T47D (cell line): ENCODE results near the gene SHROOM3.

ENCODE experiments used
- DNase-seq, 2 experiments: peaks; one replicate each; pipeline versions ENCODE4 v3.0.0 to v3.0.0-alpha.2; 2011 to 2012; ENCODE audit warnings: low read depth in 1 of 2, low spot score in 1 of 2
- JUND ChIP-seq: IDR thresholded peaks from 2 replicates; pipeline ENCODE4 v1.6.1; 2012; ENCODE audit warnings: low read depth
- in situ Hi-C: cut with HindIII; loops from 2 replicates; pipeline ENCODE4 v1.10.0; 2016; ENCODE audit warnings: low sequenced_read_pairs, low pct_unique_long_range_greater_than_20kb

Gene SHROOM3

DNA sequence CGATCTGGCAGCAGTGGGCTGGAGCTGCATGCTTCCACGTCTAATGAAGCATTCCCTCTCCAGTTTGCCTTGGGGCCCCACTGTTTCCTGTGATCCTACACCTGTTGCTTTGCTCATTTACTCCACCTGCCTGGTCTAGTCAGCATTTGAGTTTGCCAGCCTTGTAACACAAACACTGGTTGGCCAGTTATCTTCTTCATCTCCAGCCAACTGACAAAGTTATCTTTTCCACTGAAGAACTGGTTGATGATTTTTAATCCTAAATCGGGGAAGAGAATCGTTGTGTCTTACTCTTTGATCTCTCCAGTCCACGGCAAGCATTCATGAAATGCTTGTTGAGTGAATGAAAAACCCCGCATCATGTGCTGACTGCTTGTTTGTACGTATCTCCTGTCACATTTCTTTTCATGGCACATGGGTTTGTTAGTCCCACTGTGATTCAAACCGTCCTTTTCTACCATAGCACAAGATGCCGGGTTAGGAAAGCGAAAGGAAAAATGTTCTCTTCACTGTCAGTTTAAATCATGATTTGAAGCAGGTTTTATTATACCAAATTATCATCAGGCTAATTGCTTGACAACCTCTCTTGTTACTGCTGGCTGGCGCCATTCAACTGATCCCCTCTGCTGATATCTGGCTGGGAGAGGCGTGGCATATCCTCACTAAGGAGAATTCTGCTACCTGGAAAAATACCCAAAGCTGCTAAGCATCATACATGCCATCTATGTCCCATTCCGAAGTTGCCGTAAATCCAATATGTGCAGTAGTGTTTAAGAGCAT is 144.8 kb downstream of the SHROOM3 start:
- in situ Hi-C loops = no loop called here
- peak in 1 of 2 experiments; percentile 78 for DNase-seq
- TF ChIP-seq JUND = peak; percentile 64; the same call in 1 of the 2 replicates

DNA sequence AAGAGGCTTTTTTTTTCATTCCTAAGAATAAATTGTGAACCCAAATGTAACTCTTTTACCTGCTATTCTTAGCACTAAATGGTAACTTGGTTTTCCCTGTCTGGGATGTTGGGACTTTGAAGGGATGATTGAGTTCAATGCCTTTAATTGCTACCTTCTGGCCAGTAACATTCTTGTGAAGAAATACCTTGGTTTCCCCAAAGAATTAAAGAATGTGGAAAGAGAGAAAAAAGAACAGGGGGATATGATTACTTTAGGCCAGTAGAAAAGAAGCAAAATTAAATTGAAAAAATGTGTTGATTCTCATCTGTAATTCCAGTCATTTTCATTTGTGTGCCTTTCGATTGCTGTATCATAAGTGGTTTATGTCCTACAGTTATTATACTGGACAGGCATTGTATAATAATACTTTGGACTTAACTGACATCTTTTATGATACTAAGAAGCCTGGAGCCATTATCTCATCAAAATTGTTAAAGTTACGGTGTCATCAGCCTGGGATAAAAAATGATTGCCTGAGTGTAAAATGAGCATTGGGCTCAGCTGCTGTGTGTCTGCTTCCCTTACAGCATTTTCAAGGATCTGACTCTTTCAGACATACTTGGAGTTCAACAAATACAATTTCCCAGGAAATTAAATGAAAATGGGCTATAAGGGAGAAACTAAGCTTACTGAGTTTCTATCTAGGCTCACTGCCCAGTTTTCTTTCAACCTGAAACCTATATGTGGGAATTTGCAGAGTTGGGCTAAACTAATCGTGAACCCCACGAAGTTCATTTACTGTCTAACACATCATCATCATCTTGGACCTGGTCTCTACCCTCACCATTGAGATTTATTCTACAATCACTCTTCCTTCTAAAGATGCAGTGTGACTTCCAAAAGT is 146.3 kb downstream of the SHROOM3 start:
- TF ChIP-seq JUND = no peak
- in situ Hi-C loops = no loop called here
- DNase-seq = no peak

DNA sequence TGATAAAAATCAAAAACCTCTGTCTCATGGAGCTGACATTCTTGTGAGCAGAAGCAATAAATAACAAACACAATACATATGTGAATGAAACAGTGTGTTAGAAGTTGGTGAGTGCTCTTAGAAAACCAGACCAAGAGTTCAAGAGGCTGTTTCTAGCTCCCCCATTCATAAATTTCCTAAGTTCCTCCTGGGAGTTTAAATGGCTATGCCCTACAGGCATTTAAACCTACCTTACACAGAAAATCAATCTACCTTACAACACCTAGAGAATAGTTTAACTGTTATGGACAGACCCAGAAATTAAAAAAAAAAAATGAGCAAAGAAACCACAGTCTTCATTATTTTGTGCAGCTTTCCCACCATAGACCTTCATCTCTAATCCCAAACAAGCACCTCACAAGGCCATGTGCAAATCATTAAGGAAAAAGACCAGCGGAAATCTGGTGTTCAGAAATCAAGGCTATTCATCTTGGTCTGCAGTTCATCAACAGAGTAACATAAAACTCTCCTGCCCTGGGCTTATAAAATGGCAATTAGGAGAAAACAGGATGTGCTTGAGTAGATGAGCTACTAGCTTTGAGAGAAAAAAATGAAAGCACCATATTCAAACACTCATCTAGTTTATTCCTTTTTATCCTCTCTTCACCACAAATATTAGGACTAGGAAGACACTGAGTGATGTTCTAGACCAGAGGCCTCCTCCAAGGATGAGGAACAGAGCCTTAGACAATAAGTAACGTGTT is 147.2 kb downstream of the SHROOM3 start:
- DNase-seq = no peak
- in situ Hi-C loops = no loop called here
- no peak for TF ChIP-seq JUND

DNA sequence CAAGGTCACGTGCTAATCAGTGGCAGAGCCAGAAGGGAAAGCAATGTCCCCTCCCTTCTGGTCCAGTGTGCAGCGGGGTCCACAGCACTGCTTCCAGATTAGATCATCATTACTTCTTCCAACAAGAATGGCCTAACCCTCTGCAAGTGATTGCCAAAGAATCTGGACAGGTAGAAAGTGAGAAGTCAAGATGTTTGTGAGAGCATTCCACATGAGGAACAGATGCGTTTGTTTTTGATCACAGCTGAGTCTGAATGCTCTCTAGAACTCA is 147.7 kb downstream of the SHROOM3 start:
- DNase-seq = no peak
- in situ Hi-C loops = no loop called here
- no peak for TF ChIP-seq JUND

DNA sequence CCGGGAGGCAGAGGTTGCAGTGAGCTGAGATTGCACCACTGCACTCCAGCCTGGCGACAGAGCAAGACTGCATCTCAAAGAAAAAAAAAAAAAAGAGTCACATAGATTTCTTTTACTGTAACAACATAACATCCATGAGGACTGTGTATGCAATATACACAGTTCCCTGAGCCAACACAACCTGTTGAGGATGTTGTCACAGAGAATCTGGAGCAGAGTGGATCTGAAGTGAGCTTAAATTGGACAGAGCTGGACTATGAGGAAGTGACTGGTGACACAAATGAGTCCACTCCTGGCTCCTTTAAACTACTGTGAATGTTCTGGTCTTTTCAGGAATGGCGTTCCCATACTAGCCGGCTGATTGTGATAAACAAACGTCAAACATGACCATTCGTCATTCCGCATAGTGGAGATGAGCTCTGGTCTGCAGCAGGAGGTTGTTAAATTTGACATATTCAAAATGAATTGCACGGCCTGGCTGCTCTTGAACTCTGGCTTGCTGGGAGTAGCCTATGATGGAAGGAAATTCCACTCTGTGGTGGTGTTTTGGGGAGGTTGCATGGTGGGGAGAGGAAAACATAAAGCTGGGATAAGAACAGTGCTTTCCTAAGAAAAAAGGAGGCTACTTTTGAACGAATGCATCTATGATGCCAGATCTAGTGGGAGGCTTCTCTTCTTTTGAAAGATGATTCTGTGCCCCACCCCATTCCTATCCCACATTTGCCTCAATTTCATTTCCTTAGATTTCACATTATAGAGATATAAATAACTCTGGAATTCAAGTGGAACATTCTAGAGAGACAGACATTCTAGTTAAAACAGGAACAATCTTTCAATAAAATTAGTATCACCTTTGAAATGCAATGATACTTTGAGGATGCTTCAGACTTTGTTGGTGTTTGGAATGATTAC is 149.5 kb downstream of the SHROOM3 start:
- in situ Hi-C loops = no loop called here
- DNase-seq = no peak
- no peak for TF ChIP-seq JUND

DNA sequence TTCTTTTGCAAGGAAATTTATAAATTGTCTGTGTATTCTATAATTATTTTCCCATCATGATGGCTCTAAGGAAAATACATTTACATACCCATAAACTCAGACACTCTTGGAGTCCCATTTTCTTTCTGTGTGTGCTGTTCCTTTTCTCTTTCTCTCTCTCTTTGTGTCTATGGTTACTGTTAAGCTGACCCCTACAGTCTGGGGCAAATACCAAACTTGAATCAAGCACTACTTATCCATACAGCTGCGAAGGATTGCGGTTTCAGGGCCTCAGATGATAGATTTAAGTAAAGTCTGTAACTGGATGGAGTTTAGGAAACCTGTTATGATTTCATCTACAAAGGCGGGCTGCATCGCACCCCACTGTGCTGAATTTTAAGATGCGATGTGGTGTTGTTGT is 150.2 kb downstream of the SHROOM3 start:
- in situ Hi-C loops = no loop called here
- TF ChIP-seq JUND = no peak
- DNase-seq = no peak

DNA sequence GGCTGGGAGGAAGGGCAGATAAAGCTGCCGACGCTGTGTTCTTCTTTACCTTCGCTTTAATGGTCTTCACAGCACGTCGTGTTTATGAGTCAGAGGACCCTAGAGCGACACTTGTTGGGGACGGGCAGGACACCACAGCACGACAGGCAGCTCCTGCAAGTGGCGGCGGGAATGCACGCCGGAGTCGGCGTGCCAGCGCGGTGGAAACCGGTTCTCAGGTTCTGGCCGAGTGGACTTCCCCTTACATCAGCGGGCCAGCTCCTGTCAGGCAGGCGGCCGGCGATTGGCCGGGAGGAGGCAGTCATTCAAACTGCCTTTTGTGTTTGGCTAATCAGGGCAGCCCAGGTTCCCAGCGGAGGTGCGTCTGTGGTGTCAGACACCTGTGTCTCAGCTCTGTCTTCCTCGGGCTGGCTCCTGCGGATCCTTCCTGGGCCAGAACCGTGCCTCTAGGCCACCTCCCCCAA is 150.9 kb downstream of the SHROOM3 start:
- peak; percentile 62 to 94 for DNase-seq
- TF ChIP-seq JUND = no peak
- in situ Hi-C loops = no loop called here

DNA sequence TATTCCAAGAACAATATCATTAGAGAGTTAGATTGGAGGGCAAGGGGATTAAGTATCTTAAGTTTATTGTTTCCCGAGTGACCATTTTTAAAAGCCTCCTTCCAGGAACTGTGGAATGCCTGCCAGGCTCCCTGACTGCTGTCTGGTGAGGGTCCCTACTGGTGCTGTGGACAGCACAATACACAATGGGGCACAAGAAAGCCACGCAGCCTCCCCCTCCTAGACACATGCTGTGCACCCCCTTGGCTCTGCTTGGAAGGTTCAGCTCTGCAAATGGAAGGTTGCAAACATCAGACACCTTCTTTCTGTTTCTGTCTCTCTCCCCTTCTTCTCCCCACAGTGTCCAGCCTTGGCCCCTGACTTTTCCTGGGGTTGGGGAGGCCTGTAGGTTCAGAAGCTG is 153.2 kb downstream of the SHROOM3 start:
- no peak for DNase-seq
- no peak for TF ChIP-seq JUND
- in situ Hi-C loops = no loop called here

DNA sequence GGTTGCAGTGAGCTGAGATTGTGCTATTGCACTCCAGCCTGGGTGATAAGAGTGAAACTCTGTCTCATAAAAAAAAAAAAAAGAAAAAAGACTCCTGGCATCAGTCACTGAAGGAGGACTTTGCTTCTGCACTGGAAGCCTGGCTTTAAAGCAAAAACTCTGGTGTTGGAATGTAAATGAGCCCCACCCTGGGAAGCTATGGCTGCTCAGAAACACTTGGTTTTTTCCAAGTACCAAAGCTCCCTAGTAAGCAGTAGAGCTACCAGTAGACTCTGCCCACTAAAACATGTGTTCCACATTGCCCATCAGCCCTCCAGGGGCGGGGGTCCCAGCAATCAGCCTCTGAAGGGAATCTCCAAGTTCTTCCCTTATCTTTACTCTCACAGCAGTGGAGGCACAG is 154.4 kb downstream of the SHROOM3 start:
- no peak for DNase-seq
- no peak for TF ChIP-seq JUND
- in situ Hi-C loops = no loop called here

DNA sequence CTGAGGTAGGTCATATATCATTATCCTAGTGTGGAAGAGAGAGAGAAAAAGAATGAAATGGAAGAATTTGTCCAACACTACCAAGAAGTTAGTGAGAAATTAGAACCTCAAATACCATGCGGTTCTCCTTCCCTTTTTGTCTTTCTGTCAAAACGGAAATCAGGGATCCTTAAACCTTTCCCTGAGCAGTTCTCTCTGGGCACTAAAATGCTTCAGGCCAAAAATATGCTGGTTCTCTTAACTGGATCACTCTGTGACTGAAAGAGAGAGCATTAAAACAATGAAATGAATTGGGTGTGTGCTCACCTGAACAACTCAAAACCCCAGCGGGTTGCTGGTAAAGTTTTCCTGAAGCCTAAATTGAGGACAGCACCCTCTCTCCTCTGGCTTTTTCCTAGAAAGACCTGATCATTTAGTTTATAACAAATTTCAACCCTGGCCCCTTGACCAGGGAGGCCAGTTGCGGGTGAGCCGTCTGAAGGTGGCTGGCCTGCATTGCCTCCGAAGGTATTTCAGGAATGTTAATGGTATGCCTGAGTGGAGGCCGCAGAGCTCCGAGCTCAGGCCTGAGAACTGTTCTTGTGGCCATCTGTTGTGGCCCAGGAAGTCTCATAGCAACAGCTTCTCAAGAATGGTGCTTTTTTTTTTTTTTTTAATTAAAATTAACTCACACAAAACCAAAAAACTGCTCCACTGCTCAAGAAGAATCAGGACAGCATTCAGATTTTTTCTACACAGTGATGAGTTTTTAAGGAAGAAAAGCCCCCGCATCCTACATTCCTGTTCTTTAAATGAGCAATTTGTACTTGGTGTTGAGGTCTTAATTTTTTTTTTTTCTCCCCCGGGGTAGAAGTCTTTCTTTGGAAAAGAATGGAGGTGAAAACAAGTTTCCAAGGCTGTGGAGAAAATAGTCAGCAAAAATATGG is 155.1 kb downstream of the SHROOM3 start:
- in situ Hi-C loops = no loop called here
- no peak for TF ChIP-seq JUND
- DNase-seq = peak; percentile 23 to 86

DNA sequence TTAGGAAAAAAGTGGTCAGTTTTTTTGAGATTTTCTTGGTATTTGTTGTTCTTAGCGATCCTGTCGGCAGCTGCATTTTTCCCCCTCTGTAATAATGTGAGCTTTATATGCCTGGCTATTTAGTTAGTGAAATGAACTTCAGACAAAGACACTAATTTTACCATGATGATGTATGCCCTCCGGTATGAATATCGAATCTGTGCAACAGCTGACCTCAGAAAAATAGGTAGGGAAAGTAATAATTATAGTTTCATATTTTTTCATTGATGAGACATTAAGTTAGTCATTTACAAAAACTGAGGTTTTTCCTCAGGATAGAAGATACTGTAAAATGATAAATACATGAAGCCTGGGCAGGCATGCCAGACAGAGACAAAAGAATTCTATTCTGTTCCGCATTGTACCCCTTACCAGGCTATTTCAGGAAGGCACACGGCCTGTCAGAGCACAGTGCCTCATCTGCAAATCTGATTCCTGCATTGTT is 155.8 kb downstream of the SHROOM3 start:
- no peak for DNase-seq
- in situ Hi-C loops = no loop called here
- no peak for TF ChIP-seq JUND
